Myocyte (in vitro differentiated cells): ENCODE results near the gene STEAP1B. TPM values are rescaled to one million over a fixed set of nuclear protein-coding genes. Genes with fewer than 3 reads are reported as not detected.

ENCODE experiments used
- DNase-seq: peaks from one replicate; pipeline ENCODE4 v3.0.0-alpha.2; 2012; ENCODE audit warnings: low read depth
- total RNA-seq: library from RNA; depleted of rRNA; stranded (reverse); fragments of >200 nt; gene quantifications from 2 replicates; pipeline ENCODE4 v1.2.3, GENCODE V29; 2014

Gene STEAP1B
- total RNA-seq, 1 donor from 2014 or later: 0.99 TPM

GRCh38 chr7:22403344-22403743 lies 96.6 kb downstream of the STEAP1B start:
- DNase-seq: no peak

DNA sequence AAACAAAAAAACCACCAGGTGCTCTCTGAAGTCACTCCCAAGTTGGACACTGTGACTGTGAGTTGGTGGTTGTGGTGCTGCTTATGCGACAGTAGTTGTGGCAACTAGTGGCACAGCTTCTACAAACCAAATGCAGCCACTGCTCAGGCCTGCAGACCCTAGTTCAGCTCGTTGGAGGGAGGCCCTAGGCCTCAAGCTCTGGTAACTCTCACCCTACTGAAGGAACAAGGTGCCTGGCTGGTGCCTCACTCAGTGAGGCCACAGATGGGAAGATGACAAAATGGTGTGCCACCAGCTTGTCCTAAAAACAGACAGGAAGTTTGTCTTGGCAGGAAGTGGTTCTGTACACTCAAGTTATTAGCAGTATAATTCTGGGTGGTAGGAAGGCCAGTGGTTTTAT lies 97.7 kb downstream of the STEAP1B start:
- no peak for DNase-seq

- DNase-seq: no peak
Measured at GRCh38 chr7:22400936-22401553, 98.9 kb downstream of the STEAP1B start.

DNA sequence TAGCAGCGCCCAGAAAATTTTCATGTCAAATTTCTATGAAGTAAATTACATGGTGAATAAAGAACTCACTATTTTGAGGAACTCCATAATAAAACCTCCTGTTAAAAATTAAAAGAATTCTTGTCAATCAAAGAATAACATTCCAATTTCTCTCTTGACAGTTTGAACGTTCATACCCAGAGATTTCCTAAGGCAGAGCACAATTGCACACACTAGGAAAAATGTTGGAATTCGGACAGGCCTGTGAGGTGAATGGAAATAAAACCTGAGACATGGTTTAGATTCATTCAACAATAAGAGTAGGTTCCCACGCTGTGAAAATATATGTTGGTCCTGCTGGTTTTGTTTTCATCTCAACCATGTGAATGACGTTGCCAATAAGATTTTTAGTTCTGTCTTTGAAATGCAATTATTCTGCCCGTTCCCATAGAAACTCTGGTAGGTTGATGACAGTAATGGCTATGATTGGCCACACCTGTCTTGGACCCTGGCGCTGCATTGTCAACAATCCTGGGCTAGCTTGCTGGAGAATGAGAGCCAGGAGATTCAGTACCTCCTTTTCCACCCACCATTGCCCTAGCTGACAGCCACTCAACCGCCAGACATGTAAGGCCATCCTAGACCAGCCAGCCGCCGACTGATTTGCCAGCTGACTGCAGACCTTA lies 99.7 kb downstream of the STEAP1B start:
- DNase-seq: no peak

GRCh38 chr7:22399546-22399945 lies 100.4 kb downstream of the STEAP1B start:
- DNase-seq: no peak

DNA sequence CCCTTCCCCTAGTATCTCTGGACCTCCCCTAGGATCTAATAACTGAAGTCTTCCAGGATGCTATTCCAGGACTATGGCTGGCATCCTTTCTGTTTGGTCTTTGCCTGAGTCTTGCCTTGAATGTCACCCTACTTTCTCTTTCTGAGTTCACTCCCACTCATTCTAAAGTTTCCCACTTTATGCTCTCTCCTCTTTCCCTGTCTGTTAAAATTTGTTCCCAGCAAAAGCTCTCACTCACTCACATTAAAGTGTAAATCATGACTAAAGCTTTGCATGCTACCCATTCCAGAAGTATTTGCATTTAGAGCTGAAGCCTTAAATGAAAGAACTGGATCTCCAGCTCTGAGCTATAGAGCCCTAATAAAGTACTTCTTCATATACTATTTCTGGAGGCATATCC lies 100.9 kb downstream of the STEAP1B start:
- no peak for DNase-seq

GRCh38 chr7:22397981-22398380 lies 102.0 kb downstream of the STEAP1B start:
- peak; percentile 59 for DNase-seq

GRCh38 chr7:22395222-22395621 lies 104.8 kb downstream of the STEAP1B start:
- DNase-seq: no peak

DNA sequence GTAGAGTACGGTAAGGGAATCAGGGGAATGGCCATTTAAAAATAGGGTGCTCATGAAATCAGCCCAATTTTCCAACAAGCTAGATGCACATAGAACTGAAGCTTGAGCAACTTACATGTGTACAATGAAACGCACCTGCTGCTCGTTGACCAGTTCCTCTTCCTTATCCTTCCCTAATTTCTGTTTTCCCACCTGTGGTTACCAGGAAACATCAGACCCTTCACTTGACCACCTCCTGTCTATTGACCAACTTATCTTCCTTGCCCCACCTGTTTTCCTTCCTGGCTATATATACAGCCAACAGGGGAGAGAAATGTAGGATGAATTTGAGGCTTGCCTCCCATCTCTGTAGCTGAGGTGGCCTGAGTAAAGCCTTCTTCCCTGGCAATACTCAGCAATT lies 105.2 kb downstream of the STEAP1B start:
- DNase-seq: no peak

GRCh38 chr7:22393913-22394729 lies 105.9 kb downstream of the STEAP1B start:
- DNase-seq: no peak

- DNase-seq: no peak
Measured at GRCh38 chr7:22390516-22390915, 109.5 kb downstream of the STEAP1B start.

DNA sequence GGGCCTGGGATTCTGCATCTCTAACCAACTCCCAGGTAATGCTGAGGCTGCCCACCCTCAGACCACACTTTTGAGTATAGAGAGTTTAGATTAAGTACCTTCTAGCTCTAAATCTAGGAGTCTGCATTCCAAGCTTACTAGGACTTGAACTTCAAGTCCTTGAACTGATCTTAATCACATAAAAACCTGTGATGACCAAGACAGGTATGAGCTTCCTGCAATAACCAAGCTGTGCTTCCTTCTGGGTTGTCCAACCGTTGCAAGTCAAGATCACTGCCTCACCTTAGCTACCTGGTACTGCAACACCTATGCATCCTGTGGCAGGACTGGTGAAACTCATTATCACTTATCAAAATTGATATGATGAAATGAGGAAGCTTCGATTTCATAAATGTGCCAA lies 110.1 kb downstream of the STEAP1B start:
- DNase-seq: no peak

DNA sequence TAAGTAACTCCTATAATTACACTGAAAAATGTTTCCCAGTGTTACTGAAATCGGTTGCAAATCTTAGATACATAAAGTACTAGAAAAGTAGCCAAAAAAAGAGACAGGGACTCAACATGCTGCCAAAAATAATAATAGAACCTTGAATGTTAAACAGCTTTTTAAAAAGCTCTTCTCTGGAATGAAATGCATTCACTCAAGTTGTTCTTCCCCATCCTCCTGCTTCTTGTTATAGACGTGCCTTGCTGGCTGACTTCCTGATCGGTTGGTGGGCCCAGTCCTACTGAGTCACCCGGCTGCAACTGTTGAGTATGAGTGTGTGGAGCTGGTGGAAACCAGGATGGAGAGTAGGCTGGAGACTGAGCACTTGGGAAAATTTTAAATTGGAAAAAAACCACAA lies 112.4 kb downstream of the STEAP1B start:
- DNase-seq: peak; percentile 36

DNA sequence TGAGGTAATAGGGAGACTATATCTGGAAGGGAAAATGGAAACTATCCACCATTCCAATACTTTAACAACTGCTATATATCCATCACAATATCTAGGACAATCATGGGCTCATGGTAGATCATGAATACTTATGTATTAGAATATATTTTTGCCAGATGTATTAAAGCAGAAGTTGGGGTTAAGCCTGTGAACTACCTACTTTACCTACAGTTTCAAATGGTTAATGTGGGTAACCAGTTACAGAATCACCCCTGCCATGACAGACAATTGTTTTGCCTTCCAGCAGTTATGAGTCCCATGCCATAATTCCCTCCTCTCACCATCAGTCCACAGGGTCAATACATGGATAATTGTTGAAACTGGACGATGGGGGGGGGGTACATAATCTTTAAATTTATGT lies 113.1 kb downstream of the STEAP1B start:
- DNase-seq: no peak

GRCh38 chr7:22386206-22386858 lies 113.7 kb downstream of the STEAP1B start:
- DNase-seq: no peak

DNA sequence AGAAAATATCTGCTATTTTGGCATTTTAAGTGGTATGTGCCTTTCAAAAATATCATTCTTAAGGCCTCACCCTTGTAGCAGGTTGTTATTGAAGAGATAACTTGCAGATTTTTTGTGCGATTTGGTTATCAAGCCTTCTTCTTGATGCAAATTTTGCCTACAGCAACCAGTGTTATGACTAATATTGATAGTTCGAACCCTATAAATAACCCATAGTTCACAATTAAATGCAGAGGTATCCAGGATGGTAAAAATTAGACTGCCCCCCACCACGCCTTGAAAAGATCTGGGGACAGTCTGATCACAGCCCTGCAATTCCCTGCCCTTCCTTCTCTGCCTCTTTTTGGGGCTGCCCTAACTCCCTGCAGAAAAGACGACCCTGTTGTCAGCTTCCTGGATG lies 114.7 kb downstream of the STEAP1B start:
- no peak for DNase-seq

DNA sequence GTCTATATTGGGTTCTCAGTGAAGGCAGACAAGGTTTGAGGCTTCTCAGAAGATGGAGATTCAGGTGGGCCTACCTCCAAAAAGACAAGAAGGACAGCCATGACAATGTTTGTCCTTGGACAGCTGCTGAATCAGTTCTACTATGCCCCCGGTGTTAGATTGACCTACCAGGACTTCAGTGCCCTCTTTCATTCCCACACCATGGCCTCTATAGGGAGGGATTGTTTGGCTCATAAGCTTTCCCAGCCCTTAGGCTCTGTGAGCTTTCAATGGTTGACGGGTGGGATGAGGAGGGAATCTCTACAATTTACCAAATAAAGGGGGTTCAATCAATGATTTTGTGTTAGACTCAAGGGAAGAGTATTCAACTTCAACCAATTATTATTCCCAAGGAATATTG lies 119.7 kb downstream of the STEAP1B start:
- no peak for DNase-seq

- no peak for DNase-seq
Measured at GRCh38 chr7:22378199-22378980, 121.6 kb downstream of the STEAP1B start.

- no peak for DNase-seq
Measured at GRCh38 chr7:22377703-22378102, 122.3 kb downstream of the STEAP1B start.

DNA sequence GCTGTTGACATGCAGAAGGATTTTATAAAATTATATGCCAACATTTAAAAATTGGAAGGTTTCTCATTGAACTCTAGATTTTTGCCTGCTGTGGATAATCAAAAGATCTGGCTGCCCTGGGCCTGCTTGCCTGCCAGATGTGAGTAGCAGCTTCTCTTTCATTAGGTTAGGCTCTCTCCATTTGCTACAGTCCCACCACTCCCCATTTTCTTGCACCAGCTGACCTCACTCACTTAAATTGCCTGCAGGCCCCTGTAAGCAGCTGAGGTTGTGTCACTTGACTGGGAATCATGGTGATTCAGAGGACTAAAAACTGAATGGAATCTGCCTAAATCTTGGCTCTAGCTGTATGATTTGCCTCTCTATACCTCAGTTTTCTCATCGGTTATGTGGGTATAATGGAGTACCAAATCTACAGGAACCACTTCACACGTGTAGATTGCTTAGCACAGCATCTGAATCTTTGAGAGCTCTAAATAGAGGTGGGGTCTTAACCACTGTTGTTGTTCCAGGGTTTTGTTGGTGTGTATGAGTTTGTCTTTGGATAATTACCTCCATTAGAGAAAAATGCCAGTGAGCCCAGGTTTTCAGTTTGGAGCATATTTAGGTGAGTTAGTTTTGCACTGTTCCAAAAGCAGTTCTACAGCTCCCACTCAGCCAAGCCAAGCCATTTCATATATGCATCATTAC lies 124.5 kb downstream of the STEAP1B start:
- no peak for DNase-seq
